H7 (cell line): ENCODE data around the gene PTS. TPM values are rescaled to one million over a fixed set of nuclear protein-coding genes. Genes with fewer than 3 reads are reported as not detected.

Source experiments
- DNase-seq: peaks from one replicate; pipeline ENCODE4 v3.0.0; 2012
- H3K27me3 ChIP-seq: 2 replicates; pipeline ENCODE4 v1.6.0; 2011; ENCODE audit warnings: mild to moderate bottlenecking, low read length; ENCODE audit not compliant: control insufficient read depth, insufficient read depth
- H3K36me3 ChIP-seq: replicated peaks from 2 replicates; pipeline ENCODE4 v1.5.1; 2011; ENCODE audit warnings: low read length; ENCODE audit not compliant: control insufficient read depth, insufficient read depth
- H3K4me3 ChIP-seq: 2 replicates; pipeline ENCODE4 v1.5.1; 2011; ENCODE audit warnings: low read depth, mild to moderate bottlenecking, control low read depth, low read length, moderate library complexity; ENCODE audit not compliant: insufficient read depth
- total RNA-seq: library from RNA; depleted of rRNA; stranded (reverse); fragments of >200 nt; shearing (Covaris generic); gene quantifications from 2 replicates; pipeline ENCODE4 v1.2.3, GENCODE V29; 2014

PTS gene
- total RNA-seq, 1 experiment from 2014 or later: 13.3 TPM

DNA sequence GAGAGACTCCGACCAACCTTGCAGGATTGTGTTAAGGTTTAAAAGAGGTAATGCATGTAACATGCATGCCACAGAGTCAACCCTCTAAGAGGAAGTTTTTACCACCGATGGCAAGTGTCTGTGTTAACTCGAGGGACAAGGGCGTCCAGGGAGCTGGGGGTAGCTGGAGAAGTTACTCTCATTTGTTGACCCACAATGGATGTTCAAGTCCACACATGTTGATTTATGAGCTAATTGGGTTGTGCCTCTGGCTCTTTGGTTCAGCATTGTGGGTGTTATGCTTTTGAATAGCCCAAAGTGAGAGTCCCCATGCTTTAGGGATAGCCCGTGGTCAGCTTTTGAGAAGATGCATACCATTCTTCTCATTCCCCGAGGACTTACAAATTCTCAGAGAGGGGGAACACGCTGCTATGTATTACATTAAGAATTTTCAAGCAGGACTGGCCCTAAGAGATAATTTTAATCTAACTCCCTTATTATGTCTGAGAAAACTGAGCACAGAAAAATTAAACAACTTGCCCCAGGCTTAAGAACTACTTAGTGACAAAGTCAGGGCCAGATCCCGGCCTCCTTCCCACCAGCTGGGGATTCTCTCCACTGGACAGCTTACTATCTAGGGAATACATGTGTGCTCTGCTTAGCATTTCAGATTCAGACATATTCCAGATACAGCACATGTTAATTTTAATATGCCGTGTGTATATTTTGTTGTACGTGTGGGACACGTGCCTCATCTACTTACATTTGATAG is 39.6 kb downstream of the PTS start:
- H3K4me3 ChIP-seq: no peak overlapping the region
- H3K36me3 ChIP-seq: no peaks in the 10 kb centered on the region
- no peaks in the 10 kb centered on the region; the same call in 1 of the 2 replicates for H3K27me3 ChIP-seq
- no peak for DNase-seq

DNA sequence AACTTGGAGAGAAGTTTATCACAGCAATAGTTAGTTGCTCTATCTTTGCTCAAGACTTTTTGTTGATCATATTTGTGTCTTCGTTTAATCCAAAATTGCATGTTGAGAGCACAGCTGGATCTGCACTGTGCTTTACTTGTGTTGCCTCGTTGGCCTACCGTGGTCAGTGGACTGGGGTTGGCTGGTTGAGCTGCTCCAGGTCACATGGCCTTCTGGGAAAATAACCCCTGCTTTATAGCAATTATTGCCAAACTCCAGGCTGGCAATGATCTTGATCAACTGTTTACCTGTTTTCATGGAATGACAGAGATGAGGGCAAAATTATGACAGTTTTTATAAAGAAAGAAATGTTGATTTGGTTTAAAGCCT is 40.2 kb downstream of the PTS start:
- Histone ChIP-seq H3K27me3 (no peaks in the 10 kb centered on the region; the same call in 1 of the 2 replicates), H3K4me3 (no peak overlapping the region), H3K36me3 (no peaks in the 10 kb centered on the region)
- DNase-seq: no peak

DNA sequence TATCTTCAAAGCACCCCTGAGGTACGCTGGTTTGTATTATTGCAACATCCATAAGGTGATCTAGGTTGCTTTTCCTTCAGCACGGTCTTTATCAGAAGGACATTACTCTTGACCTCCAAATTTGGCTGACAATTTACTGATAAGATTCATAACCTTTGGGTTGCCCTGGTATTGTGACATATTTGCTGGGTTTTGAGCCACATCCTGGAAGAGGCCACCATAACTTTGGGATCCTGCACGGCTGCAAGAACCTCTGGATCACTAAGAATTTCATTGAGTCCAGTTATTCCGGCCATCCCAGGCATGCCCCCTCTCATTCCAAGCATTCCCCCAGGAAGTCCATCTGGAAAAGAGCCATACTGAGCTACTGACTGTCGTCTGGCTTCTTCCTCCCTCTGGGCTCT is 41.0 kb downstream of the PTS start:
- Histone ChIP-seq H3K27me3 (no peaks in the 10 kb centered on the region; the same call in 1 of the 2 replicates), H3K4me3 (no peak overlapping the region), H3K36me3 (no peaks in the 10 kb centered on the region)
- no peak for DNase-seq

DNA sequence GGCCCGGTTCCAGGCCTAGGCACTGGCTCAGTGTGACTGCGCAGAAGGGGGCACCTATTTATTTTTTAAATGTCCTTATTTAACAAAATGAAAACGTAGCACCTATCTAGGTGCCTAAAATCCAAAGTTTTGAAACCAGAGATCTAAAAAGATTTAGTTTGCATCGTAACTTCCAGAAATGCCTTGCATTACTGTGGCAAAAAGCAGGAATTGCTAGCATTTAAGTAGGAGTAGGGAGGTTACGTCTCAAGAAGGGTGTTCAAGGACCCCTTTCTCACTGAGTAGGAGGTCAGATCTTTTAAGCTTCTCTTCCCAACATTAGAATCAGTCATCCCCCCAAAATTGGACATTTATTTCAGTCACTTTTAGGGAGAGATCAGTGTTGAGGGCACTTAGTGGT is 42.2 kb downstream of the PTS start:
- no peak for DNase-seq
- Histone ChIP-seq H3K4me3 (no peak overlapping the region), H3K27me3 (no peaks in the 10 kb centered on the region; the same call in 1 of the 2 replicates), H3K36me3 (no peaks in the 10 kb centered on the region)

DNA sequence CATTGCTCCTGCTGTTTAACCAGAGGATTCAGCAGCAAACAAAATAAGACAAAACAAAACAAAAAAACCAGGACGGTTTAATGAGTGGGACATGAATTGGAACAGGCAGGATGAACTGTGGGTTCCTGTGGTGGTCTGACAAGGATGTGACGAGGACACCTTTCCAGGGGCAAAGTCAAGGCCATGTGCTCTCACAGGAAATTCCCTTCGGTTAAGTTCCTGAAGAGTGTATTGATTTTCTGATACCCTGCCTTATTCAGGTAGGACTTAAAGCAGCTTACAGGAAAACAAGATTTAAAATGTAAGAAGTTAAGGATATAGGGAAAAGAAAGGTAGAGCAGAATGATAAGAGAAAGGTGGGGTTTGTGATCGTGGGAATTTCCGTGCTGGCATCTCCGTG is 42.9 kb downstream of the PTS start:
- H3K36me3 ChIP-seq: no peaks in the 10 kb centered on the region
- H3K27me3 ChIP-seq: no peaks in the 10 kb centered on the region; the same call in 1 of the 2 replicates
- no peak for DNase-seq
- no peak overlapping the region for H3K4me3 ChIP-seq

DNA sequence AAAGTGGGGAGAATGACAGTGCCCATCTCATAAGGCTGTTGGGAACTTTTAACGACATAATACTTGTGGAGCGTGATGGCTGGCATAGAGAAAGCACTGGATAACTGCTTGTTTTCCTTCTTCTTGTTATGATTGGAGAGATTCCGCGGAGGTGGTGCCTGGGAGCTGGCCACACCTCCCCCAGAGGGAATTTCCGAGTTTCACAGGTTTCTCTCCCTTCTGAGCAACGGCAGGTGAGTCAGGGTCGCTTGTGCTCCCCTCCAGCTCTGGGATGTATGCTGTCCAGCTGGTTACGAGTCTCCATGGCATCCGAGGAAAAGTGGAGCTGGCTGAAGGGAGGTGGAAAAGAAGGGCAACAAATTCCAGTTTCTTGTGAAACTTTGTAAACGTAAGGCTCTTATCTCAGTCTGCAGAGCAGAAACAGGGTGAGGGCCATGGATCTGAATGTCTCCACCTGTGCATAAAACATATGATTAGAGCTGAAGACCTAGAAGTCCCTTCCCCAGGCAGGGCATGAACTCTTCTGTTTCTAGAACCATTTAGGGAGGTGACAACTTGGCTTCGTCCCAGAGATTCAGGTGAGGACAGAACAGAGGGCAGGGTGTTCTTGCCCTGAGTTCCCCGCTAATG is 44.4 kb downstream of the PTS start:
- Histone ChIP-seq H3K36me3 (no peaks in the 10 kb centered on the region), H3K27me3 (no peaks in the 10 kb centered on the region; the same call in 1 of the 2 replicates), H3K4me3 (no peak overlapping the region)
- peak; percentile 68 for DNase-seq

DNA sequence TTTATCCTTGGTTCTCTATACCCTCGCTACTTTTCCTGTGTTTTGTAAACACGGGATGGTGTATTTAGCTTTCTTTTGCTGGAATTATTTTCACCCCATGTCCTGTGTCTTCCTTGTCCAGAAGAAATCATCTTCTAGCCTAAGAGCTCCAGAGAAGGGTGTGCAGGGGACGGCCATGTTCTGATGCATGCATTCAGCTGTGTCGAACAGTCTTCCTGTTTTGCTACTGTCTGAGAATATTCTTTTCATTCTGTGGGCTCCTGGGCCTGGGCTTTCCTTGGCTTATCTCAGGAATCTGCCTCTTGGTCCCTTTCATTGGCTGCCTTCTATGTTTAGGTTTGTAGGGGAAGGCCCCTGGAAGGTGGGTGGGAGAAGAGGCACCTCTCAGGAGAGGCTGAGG is 45.0 kb downstream of the PTS start:
- Histone ChIP-seq H3K27me3 (no peaks in the 10 kb centered on the region; the same call in 1 of the 2 replicates), H3K4me3 (no peak overlapping the region)
- DNase-seq: no peak

DNA sequence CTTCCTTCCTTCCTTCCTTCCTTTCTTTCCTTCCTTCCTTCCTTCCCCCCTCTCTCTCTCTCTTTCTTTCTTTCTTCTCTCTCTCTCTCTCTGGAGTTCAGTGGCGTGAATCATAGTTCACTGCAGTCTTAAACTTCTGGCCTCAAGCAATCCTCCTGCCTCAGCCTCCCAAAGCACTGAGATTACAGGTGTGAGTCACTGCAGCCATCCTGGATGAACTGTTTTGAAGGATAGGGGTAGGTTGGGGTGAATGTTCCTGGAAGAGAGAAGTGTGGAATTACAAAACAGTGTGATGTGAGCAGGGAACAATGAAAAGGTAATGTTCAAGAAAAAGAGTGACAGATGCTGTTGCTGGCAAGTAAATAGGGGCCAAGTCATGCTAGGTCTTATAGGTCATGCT is 46.8 kb downstream of the PTS start:
- H3K27me3 ChIP-seq: no peaks in the 10 kb centered on the region
- H3K36me3 ChIP-seq: no peaks in the 10 kb centered on the region
- no peak overlapping the region for H3K4me3 ChIP-seq
- no peak for DNase-seq

More for the DNA sequence above, 45.0 kb downstream of the PTS start:
- no peaks in the 10 kb centered on the region for H3K36me3 ChIP-seq

DNA sequence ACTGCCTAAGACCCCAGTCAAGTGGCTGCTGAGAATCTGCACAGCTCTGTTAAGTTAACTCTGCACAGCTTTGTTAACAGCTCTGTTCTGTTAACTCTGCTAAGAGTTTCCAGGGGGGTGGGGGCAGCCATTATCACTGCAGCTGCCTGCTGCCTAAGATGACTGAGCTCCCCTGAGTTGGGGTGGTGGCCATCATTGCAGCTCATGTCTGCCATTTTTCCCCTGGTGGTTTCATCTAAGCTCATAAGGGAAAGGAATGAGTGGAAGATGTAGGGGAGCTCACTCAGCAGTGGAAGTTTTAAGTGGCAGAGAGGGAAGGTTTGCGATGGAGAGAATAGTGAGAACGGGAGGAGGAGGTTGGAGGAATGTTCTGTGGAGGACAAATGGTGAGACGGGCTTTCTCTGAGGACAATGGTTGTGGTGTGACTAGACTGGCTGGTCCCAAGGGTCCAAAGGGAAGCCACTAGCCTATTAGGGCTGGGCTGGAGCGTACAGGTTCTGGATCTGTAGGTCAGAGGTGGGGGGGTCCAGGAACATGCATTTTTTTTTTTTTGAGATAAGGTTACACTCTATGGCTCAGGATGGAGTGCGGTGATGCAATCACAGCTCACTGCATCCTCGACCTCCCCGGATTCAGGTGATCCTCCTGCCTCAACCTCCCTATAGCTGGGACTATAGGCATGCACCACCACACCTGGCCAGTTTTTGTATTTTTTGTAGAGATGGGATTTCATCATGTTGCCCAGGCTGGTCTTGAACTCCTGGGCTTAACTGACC is 48.0 kb downstream of the PTS start:
- Histone ChIP-seq H3K27me3 (no peaks in the 10 kb centered on the region), H3K4me3 (no peak overlapping the region), H3K36me3 (no peaks in the 10 kb centered on the region)
- DNase-seq: no peak

DNA sequence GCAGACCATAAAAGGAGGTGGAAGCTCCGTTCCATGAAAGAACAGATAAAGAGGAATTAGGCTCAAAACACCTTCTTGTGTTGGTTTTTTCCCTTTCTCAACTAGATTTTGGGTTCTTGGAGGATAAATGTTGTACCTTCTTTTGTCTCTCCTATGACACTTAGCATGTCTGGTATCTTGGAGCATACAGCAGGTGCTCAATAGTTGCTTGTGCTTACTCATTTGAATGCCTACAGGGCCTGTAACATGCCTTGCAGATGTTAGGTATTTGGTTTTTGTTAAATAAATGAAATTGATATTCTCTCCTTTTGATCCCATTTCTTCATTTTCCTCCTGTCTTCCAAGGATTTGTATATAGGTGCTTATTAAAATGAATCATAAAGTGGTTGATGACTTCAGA is 50.8 kb downstream of the PTS start:
- peaks cover 2% of the 10 kb centered on the region for H3K27me3 ChIP-seq
- no peak for DNase-seq
- no peak overlapping the region for H3K4me3 ChIP-seq
- no peaks in the 10 kb centered on the region for H3K36me3 ChIP-seq

DNA sequence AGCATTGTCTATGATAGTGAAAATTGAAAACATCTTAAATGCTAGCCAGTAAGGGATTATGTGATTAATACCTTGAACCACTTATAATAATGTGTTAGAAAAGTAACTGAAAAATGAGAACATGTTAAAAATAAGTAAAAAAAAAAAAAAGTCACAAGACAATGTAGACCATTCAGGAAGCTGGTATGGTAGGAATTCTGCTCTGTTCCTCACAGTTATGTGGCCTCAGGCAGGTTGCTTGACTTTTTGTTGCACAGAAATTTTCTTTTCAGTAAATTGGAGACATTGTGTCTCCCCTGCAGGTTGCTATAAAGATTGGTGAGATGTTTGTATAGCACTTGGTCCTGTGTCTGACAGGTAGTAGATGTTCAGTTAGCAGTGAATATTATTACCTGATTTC is 51.7 kb downstream of the PTS start:
- Histone ChIP-seq H3K4me3 (no peak overlapping the region), H3K27me3 (peaks cover 2% of the 10 kb centered on the region), H3K36me3 (no peaks in the 10 kb centered on the region)
- no peak for DNase-seq

DNA sequence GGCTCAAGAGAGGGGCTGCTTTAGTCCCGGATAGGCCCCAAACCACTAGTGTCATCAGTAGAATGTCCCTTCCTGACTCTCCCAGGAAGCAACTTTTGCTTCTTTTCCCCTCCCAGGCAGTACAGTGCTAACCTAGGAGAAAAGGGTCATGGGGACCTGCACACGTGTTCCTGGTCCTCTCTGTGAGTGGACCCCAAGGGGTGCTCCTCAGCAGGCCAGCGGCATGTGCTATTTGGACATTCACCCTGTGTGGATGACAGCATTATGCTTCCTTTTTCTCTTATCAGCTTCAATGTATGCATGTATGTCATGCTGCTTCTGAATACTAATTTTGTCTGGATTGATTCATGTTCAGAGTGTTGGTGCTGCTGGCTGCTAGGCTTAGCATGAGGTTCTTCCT is 52.6 kb downstream of the PTS start:
- peaks cover 2% of the 10 kb centered on the region for H3K27me3 ChIP-seq
- no peak overlapping the region for H3K4me3 ChIP-seq
- H3K36me3 ChIP-seq: no peaks in the 10 kb centered on the region
- DNase-seq: no peak

DNA sequence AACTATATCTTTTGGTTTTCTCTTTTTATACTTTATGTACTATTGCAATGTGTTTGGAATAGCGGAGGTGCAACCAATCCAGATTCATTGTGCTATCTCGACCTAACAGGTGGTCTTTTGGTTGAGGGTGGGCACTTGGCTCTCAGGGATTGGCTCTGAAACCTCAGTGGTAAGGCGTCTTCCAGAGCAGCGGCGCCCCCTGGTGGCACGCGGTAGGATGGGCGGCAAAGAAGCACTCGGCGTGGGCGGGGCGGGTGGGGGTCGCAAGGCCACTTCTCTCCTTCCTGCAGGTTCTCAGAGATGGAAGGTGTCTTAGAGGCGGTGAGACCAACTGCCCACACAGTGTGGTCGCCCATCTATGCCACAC is 53.7 kb downstream of the PTS start:
- DNase-seq: peak; percentile 88
- Histone ChIP-seq H3K4me3 (peak overlapping the region; percentile 38), H3K27me3 (peaks cover 2% of the 10 kb centered on the region), H3K36me3 (no peaks in the 10 kb centered on the region)

DNA sequence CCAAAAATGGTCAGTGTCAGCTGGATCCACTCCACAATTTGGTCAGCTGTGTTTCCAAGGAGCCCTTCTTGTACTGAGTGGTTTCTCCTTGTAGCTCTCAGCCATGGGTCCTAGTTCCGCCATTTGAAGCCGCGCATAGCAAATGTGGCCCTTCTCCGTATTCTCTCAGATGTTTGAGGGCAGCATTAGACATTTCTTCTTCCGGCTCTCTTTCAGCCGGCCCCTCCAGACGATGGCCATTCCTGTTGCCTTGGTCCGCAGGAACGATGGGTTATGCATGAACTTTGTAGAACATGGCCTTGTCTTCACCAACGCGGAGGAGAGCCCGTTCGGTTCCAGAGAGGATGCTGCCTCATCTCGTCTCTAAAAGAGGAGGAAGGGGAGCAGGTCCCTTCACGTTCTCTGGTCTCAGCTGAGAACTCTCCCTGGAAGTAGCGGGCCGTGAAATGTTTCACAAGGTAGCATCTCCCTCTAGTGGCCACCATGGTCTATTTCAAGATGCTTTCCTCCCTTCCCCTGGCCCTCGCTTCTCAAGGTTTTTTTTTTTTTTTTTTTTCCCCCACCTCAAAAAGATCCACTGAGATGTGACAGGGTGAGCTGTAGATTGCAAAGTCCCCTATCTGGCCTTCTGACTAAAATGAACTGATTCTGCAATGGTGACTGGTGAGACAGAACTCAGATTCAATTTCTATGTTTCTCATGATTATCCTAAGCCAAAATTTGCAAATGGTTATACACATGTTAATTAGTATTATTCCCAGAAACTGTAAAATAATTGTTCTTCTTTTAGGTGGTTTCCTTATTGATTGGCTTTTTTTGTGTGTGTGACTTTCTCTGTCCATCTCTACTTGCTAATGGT is 54.3 kb downstream of the PTS start:
- peak; percentile 84 for DNase-seq
- H3K27me3 ChIP-seq: peaks cover 2% of the 10 kb centered on the region
- H3K36me3 ChIP-seq: no peaks in the 10 kb centered on the region
- H3K4me3 ChIP-seq: peak overlapping the region; percentile 38
